Lung (tissue), 12 donors: ENCODE results near the gene TCFL5. TPM values are rescaled to one million over a fixed set of nuclear protein-coding genes. Genes with fewer than 3 reads are reported as not detected.

Experiments
- ATAC-seq: fragments of 200-7000 bp; cut with Tn5 transposase; one replicate; pipeline ENCODE4 v1.9.1; 2020; ENCODE audit warnings: moderate number of reproducible peaks; ENCODE audit not compliant: insufficient read depth, low FRiP score
- DNase-seq, 3 donors: peaks; one replicate each; pipeline ENCODE4 v3.0.0-alpha.2; 2013 to 2017
- H3K27ac ChIP-seq, 2 donors: one replicate each; pipeline ENCODE4 v1.5.1; 2013; ENCODE audit warnings: mild to moderate bottlenecking in 2 of 2, moderate library complexity in 2 of 2, control low read depth in 1 of 2, inconsistent platforms in 1 of 2, low read depth in 1 of 2, low read length in 1 of 2
- H3K27me3 ChIP-seq, 3 donors: one replicate each; pipeline ENCODE4 v1.5.1; 2013; ENCODE audit warnings: low read length in 2 of 3; ENCODE audit not compliant: control insufficient read depth in 3 of 3, insufficient read depth in 3 of 3
- H3K36me3 ChIP-seq, 4 donors: one replicate each; pipeline ENCODE4 v1.5.1; 2013; ENCODE audit warnings: low read length in 4 of 4, mild to moderate bottlenecking in 1 of 4, moderate library complexity in 1 of 4; ENCODE audit not compliant: control insufficient read depth in 4 of 4, insufficient read depth in 4 of 4
- H3K4me1 ChIP-seq, 5 donors: one replicate each; pipeline ENCODE4 v1.5.1; 2013; ENCODE audit warnings: low read length in 5 of 5, mild to moderate bottlenecking in 2 of 5, moderate library complexity in 1 of 5; ENCODE audit not compliant: control insufficient read depth in 5 of 5, insufficient read depth in 5 of 5
- H3K4me3 ChIP-seq: one replicate; pipeline ENCODE4 v1.5.1; 2013; ENCODE audit warnings: mild to moderate bottlenecking, control low read depth, moderate library complexity
- H3K9ac ChIP-seq, 2 donors: one replicate each; pipeline ENCODE4 v1.5.1; 2013; ENCODE audit warnings: low read length in 2 of 2, control low read depth in 1 of 2; ENCODE audit not compliant: insufficient read depth in 1 of 2
- H3K9me3 ChIP-seq, 4 donors: one replicate each; pipeline ENCODE4 v1.5.1; 2013; ENCODE audit warnings: low read length in 3 of 4, mild to moderate bottlenecking in 1 of 4, moderate library complexity in 1 of 4; ENCODE audit not compliant: control insufficient read depth in 4 of 4, insufficient read depth in 3 of 4
- WGBS, 2 donors: extraction: QIAGEN DNeasy Blood & Tissue Kit; methylation state at CpG; one replicate each; pipeline ENCODE4 v1.1.7; 2013; 5-methylcytosine and 5-hydroxymethylcytosine counted together
- polyA plus RNA-seq, 2 donors: library from polyadenylated mRNA; stranded (reverse); fragments of 200-250 nt; gene quantifications; one replicate each; pipeline ENCODE4 v1.2.1, GENCODE V29; 2013
- total RNA-seq, 2 donors: library from RNA; depleted of rRNA in 1 of 2; stranded (reverse); fragments of >200 nt in 1 of 2; gene quantifications; one replicate each; pipeline ENCODE4 v1.2.1, GENCODE V29; 2014 to 2021
- TF ChIP-seq, protein P1 (sequence below): IDR thresholded peaks from 2 replicates; pipeline ENCODE4 v1.5.1; 2012; ENCODE audit warnings: mild to moderate bottlenecking; ENCODE audit errors: control extremely low read depth, extremely low read depth
- donor health status: control.
- donor health status: control.
- donor health status: Bipolar disorder and iron deficiency.
- donor health status: healthy.
- donor health status: DM: yes; HTN: yes; CAD: no.

The TCFL5 gene
- total and polyA plus RNA-seq, 4 donors, result 3.8 to 8.6 (median 6.1) TPM

DNA sequence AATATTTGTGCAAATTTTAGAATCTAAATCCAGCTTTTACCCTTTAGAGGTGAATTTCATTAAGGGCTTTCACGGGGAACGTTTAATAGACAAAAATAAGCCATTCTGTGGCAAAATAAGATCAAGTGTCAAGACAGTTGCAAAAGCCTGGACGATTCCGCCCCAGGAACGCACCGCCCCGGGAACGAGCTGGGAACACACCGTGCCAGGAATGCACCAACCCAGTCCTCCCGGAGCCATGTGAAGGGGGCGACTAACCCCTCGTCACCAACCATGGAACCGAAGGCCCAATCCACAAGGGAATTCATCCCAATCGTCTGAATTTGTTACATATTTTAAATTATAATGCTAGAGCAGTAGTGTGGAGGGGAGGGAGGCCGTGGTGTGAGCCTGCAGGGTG lies 20.8 kb upstream of the TCFL5 start:
- DNase-seq (no peak), ATAC-seq (no peak)
- 92 to 94% methylated on average over 15 of the region's 15 CpGs for WGBS, 2 donors
- Histone ChIP-seq H3K36me3 (peaks cover 0 to 31% (median 4%) of the 10 kb centered on the region in 4 donors), H3K4me3 (no peak overlapping the region), H3K9ac (no peak overlapping the region), H3K4me1 (peaks cover 0 to 10% (median under 1%) of the 10 kb centered on the region in 5 donors), H3K9me3 (no peaks in the 10 kb centered on the region), H3K27me3 (peaks cover 0 to 13% (median 0%) of the 10 kb centered on the region in 3 donors), H3K27ac (no peak overlapping the region)
- TF ChIP-seq, protein P1, sequence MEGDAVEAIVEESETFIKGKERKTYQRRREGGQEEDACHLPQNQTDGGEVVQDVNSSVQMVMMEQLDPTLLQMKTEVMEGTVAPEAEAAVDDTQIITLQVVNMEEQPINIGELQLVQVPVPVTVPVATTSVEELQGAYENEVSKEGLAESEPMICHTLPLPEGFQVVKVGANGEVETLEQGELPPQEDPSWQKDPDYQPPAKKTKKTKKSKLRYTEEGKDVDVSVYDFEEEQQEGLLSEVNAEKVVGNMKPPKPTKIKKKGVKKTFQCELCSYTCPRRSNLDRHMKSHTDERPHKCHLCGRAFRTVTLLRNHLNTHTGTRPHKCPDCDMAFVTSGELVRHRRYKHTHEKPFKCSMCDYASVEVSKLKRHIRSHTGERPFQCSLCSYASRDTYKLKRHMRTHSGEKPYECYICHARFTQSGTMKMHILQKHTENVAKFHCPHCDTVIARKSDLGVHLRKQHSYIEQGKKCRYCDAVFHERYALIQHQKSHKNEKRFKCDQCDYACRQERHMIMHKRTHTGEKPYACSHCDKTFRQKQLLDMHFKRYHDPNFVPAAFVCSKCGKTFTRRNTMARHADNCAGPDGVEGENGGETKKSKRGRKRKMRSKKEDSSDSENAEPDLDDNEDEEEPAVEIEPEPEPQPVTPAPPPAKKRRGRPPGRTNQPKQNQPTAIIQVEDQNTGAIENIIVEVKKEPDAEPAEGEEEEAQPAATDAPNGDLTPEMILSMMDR, result no peak

DNA sequence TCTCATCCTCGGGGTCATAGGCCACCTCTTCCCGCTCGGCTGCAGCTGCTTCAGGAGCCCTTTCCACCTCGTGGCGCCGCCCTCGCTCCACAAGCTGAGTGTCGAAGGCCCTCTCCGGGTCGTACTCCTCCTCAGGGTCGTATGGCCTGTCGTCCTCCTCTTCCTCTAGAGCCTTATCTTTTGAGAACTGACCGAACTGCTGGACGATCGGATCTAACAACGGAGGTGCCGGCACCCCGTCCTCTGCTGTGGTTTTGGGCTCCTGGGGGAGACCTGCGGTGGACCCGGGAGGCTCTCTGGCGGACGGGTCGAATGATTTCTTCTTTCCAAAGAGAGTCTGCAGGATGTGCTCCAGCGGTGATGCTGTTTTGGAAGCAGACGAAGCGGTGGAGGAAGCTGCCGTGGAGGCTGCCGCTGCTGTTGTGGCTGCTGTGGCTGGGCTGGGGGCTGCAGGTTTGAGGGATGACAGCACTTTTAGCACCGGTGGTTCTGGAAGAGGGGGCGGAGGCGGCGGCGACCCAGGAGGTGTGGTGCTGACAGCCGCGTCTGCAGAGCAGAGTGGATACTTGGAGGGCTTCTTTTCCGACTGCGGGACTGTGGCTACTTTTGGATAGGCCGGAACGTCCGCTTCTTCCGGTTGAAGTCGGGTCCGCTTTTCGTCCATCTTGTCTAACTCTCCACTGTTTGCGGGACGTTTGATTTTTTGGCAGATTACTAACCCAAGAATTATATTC lies 20.2 kb upstream of the TCFL5 start:
- peaks cover 0 to 13% (median 0%) of the 10 kb centered on the region in 3 donors for H3K27me3 ChIP-seq
- peaks cover 0 to 16% (median 5%) of the 10 kb centered on the region in 5 donors for H3K4me1 ChIP-seq
- ATAC-seq (no peak), DNase-seq (no peak)
- H3K4me3 ChIP-seq, result no peak overlapping the region
- H3K27ac ChIP-seq, result no peak overlapping the region
- H3K9me3 ChIP-seq, result no peaks in the 10 kb centered on the region
- no peak overlapping the region for H3K9ac ChIP-seq
- H3K36me3 ChIP-seq, result peaks cover 0 to 27% (median 4%) of the 10 kb centered on the region in 4 donors
- TF ChIP-seq, protein P1, result no peak
- 93 to 95% methylated on average over 46 of the region's 46 CpGs for WGBS, 2 donors

DNA sequence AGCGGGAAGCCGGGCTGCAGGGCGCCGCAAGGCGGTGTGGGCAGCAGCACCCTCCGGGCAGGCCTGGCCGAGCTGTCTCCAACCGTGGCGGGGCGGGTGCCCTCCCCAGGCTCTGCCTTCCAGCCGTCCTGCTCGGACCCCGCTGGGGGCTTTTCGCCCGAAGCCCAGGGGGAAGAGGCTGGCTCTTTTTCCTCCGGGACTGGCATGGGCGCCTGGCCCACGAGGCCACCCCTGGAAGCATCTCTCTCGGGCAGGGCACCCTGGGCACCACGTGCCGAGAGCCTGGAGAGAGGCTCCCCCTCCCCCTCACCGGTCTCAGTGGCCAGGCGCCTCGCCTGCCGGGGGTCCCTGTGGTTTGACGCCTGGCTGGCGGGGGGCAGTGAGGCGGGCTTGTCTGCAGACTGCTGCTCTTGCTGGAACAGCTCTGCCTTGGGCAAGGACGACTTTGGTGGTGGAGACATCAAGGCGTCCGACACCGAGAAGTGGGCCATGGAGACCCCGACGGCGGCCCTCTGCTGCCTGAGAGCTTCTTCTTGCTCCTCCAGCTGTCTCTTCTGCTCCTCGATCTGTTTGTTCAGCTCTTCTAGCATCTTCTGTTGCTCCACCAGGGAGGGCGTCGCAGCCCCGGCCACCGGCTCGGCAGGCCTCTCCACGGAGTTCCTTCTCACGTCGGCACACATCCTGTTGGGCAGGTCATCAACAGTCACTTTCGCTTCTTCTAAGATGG lies 19.5 kb upstream of the TCFL5 start:
- WGBS, 2 donors, result 92 to 93% methylated on average over 44 to 45 of the region's 45 CpGs
- Histone ChIP-seq H3K36me3 (peaks cover 0 to 23% (median 4%) of the 10 kb centered on the region in 4 donors), H3K4me1 (peaks cover 0 to 23% (median 7%) of the 10 kb centered on the region in 5 donors), H3K4me3 (no peak overlapping the region), H3K9me3 (no peaks in the 10 kb centered on the region), H3K27me3 (peaks cover 0 to 13% (median 0%) of the 10 kb centered on the region in 3 donors), H3K27ac (no peak overlapping the region), H3K9ac (no peak overlapping the region)
- no peak for ATAC-seq
- no peak for DNase-seq
- TF ChIP-seq, protein P1, result no peak
